PC-9 (cell line): Measurements from ENCODE around the gene ADAMTS12.

Experiments used
- EZH2 ChIP-seq: fragments of 200-600 bp; sonication (generic); IDR thresholded peaks from 2 replicates; pipeline ENCODE4 v1.8.0; 2017; ENCODE audit warnings: antibody characterized with exemption, low read depth
- TF ChIP-seq, protein P1 (sequence below): fragments of 200-600 bp; sonication (generic); conservative IDR thresholded peaks from 2 replicates; pipeline ENCODE4 v1.6.1; 2017; ENCODE audit warnings: mixed run types, antibody characterized with exemption, mild to moderate bottlenecking, moderate library complexity

DNA sequence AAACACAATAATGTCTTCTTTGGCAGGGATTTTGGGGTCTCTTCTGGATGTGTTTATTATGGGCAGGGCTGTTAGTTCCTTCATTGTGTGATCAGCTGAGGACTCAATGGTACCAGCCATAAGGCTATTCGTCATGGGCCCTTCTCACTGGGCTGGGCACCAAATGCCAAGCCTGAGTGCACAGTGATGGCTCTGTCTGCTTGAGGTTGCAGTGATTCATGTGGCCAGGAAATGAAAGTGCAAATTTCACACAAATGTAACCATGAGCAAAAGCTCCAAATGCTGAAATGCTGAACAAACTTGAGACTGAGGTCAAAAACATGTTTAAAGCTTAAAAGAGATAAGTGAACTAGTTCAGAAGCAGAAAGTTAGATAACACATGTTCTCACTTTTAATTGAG is 260.0 kb downstream of the ADAMTS12 start:
- TF ChIP-seq, protein P1, sequence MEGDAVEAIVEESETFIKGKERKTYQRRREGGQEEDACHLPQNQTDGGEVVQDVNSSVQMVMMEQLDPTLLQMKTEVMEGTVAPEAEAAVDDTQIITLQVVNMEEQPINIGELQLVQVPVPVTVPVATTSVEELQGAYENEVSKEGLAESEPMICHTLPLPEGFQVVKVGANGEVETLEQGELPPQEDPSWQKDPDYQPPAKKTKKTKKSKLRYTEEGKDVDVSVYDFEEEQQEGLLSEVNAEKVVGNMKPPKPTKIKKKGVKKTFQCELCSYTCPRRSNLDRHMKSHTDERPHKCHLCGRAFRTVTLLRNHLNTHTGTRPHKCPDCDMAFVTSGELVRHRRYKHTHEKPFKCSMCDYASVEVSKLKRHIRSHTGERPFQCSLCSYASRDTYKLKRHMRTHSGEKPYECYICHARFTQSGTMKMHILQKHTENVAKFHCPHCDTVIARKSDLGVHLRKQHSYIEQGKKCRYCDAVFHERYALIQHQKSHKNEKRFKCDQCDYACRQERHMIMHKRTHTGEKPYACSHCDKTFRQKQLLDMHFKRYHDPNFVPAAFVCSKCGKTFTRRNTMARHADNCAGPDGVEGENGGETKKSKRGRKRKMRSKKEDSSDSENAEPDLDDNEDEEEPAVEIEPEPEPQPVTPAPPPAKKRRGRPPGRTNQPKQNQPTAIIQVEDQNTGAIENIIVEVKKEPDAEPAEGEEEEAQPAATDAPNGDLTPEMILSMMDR: no peak
- no peak for TF ChIP-seq EZH2
